GM21390 (cell line): Measurements from ENCODE around the gene VCL.
"Not testable (repeated sequence)": the region's sequence is repeated elsewhere in the genome, so short reads cannot be mapped to it uniquely, and the experiment has no call there.

Experiments used
- ATAC-seq: cut with Tn5 transposase; IDR thresholded peaks from one replicate; pipeline ENCODE4 v1.9.1; 2021; ENCODE audit not compliant: unreplicated experiment

Gene VCL

GRCh38 chr10:74140553-74140952, 142.6 kb downstream of the VCL start:
- ATAC-seq = no peak

GRCh38 chr10:74145133-74145532, 147.2 kb downstream of the VCL start:
- no peak for ATAC-seq

GRCh38 chr10:74146980-74147379, 149.1 kb downstream of the VCL start:
- ATAC-seq = not testable (repeated sequence)

GRCh38 chr10:74150204-74150989, 152.5 kb downstream of the VCL start, which contains the start of gene AP3M1:
AP3M1 (minus strand) TSS chr10:74150828; CDS start chr10:74138379, 12,449 bp downstream.
- peak; percentile 37 for ATAC-seq

GRCh38 chr10:74150990-74151878, 153.3 kb downstream of the VCL start, which contains the start of gene ADK:
ADK (plus strand) TSS chr10:74151221; CDS start chr10:74151279, 58 bp downstream.
- peak; percentile 80 for ATAC-seq

- ATAC-seq = no peak
These were observed 154.2 kb downstream of the VCL start for GRCh38 chr10:74151879-74152722.

GRCh38 chr10:74153123-74153522, 155.2 kb downstream of the VCL start:
- no peak for ATAC-seq

- ATAC-seq = no peak
These were observed 155.8 kb downstream of the VCL start for GRCh38 chr10:74153676-74154075.

- ATAC-seq = peak; percentile 59
These were observed 159.0 kb downstream of the VCL start for GRCh38 chr10:74156919-74157289.

GRCh38 chr10:74160013-74160412, 162.1 kb downstream of the VCL start:
- ATAC-seq = no peak

GRCh38 chr10:74163319-74164068, 165.6 kb downstream of the VCL start:
- ATAC-seq = no peak

GRCh38 chr10:74164716-74165529, 167.0 kb downstream of the VCL start:
- no peak for ATAC-seq

- ATAC-seq = no peak
These were observed 167.6 kb downstream of the VCL start for GRCh38 chr10:74165530-74165901.

- ATAC-seq = no peak
These were observed 169.5 kb downstream of the VCL start for GRCh38 chr10:74167443-74167842.
